Mammary epithelial cell (primary cell): ENCODE results near the gene GCAT.

Experiments
- CTCF ChIP-seq, 2 donors: IDR thresholded peaks in 1 of 2; conservative IDR thresholded peaks in 1 of 2; 2 replicates each; pipeline ENCODE4 v1.5.1; 2011 to 2012; ENCODE audit warnings: inconsistent platforms in 2 of 2, low read length in 2 of 2, mild to moderate bottlenecking in 2 of 2, control low read depth in 1 of 2, low read depth in 1 of 2; ENCODE audit not compliant: insufficient read depth in 1 of 2; ENCODE audit errors: extremely low read depth in 1 of 2
- EZH2 ChIP-seq: IDR thresholded peaks from 2 replicates; pipeline ENCODE4 v1.6.1; 2012; ENCODE audit warnings: low read length, inconsistent platforms, borderline replicate concordance

GRCh38 chr22:37850801-37851200, 43.1 kb downstream of the GCAT start:
- TF ChIP-seq CTCF (conservative IDR thresholded peaks at IDR 0.05 in 1 of 2, IDR thresholded peaks at IDR 0.05 in 1 of 2; ENCODE audit: extremely low read depth in 1 of 2, insufficient read depth in 1 of 2, low read depth in 1 of 2, low read length in 2 of 2) (no peak), EZH2 (no peak)
